Measurements from ENCODE around the gene USP32. TPM values are rescaled to one million over a fixed set of nuclear protein-coding genes. Genes with fewer than 3 reads are reported as not detected.

USP32 gene
- total and polyA plus RNA-seq, 2 donors (not counting 3 experiments of a cell fraction or from before 2014, with no cell fraction given), result 15.7 to 52.9 TPM

DNA sequence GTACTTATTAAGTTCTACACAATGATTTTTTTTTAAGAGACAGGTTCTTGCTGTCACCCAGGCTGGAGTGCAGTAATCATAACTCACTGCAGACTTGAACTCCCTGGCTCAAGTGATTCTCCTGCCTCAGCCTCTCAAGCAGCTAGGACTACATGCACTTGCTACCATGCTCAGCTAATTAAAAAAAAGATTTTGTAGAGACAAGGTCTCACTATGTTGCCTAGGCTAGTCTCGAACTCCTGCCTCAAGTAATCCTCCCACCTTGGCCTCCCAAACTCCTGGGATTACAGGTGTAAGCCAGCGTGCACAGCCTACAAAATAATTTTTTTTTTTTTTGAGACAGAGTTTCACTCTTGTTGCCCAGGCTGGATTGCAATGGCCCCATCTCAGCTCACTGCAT, 22.2 kb downstream of the USP32 start:
- CTCF ChIA-PET, result no interaction called here
- H4K20me1 ChIP-seq (replicated peaks; ENCODE audit: control insufficient read depth, extremely low read depth, insufficient read depth, low read length), result no peaks in the 10 kb centered on the region
- FAIRE-seq, result no peak
- no peak overlapping the region for H3K4me3 ChIP-seq (replicated peaks in 1 of 3; ENCODE audit: insufficient read depth in 1 of 3, low read depth in 1 of 3, low read length in 3 of 3)
- TF ChIP-seq FOS (IDR thresholded peaks at IDR 0.05; ENCODE audit: borderline replicate concordance, insufficient read depth, low read length) (no peak), POLR2A (IDR thresholded peaks at IDR 0.05; ENCODE audit: low read depth, low read length) (no peak), JUN (IDR thresholded peaks at IDR 0.05; ENCODE audit: borderline replicate concordance, insufficient read depth, insufficient read length, low read depth) (no peak), EZH2 (IDR thresholded peaks at IDR 0.05; ENCODE audit: borderline replicate concordance, low read depth, low read length, severe bottlenecking) (no peak), GATA2 (IDR thresholded peaks at IDR 0.05; ENCODE audit: insufficient read depth, insufficient read length, low read depth, low read length) (no peak), MYC (IDR thresholded peaks at IDR 0.05; ENCODE audit: low read depth, low read length) (no peak), POLR2AphosphoS5 (IDR thresholded peaks at IDR 0.05; ENCODE audit: insufficient read depth, low read depth, low read length) (no peak)
- TF ChIP-seq, protein P1, sequence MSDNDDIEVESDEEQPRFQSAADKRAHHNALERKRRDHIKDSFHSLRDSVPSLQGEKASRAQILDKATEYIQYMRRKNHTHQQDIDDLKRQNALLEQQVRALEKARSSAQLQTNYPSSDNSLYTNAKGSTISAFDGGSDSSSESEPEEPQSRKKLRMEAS (IDR thresholded peaks at IDR 0.05; ENCODE audit: insufficient read depth, insufficient read length), result no peak
- TF ChIP-seq, protein P2, sequence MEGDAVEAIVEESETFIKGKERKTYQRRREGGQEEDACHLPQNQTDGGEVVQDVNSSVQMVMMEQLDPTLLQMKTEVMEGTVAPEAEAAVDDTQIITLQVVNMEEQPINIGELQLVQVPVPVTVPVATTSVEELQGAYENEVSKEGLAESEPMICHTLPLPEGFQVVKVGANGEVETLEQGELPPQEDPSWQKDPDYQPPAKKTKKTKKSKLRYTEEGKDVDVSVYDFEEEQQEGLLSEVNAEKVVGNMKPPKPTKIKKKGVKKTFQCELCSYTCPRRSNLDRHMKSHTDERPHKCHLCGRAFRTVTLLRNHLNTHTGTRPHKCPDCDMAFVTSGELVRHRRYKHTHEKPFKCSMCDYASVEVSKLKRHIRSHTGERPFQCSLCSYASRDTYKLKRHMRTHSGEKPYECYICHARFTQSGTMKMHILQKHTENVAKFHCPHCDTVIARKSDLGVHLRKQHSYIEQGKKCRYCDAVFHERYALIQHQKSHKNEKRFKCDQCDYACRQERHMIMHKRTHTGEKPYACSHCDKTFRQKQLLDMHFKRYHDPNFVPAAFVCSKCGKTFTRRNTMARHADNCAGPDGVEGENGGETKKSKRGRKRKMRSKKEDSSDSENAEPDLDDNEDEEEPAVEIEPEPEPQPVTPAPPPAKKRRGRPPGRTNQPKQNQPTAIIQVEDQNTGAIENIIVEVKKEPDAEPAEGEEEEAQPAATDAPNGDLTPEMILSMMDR (IDR thresholded peaks at IDR 0.05; ENCODE audit: extremely low read depth in 1 of 2, insufficient read depth in 1 of 2, low read depth in 1 of 2, low read length in 2 of 2), result no peak
- no peak overlapping the region for H3K9ac ChIP-seq (replicated peaks; ENCODE audit: extremely low read depth, insufficient read depth, low read length)
- no peaks in the 10 kb centered on the region for H3K4me1 ChIP-seq (ENCODE audit: control insufficient read depth, extremely low read depth, insufficient read depth, low read length)
- H2AFZ ChIP-seq (ENCODE audit: low read depth, low read length), result no peak overlapping the region
- no TSS peak for BruUV-seq (replicated peaks)
- dilution Hi-C loops (cut with MboI; ENCODE audit: extremely low pct_ligation_motif_present, low sequenced_read_pairs), result no loop called here
- H3K36me3 ChIP-seq (ENCODE audit: control insufficient read depth in 2 of 2, extremely low read depth in 1 of 2, insufficient read depth in 2 of 2, low read length in 2 of 2), result no peaks in the 10 kb centered on the region
- no peaks in the 10 kb centered on the region for H3K9me3 ChIP-seq (replicated peaks; ENCODE audit: control insufficient read depth, insufficient read depth, low read length)
- H3K9me1 ChIP-seq (replicated peaks; ENCODE audit: control insufficient read depth, extremely low read depth, insufficient read depth, low read length), result no peaks in the 10 kb centered on the region
- peaks cover 24% of the 10 kb centered on the region for H3K79me2 ChIP-seq (ENCODE audit: control insufficient read depth, insufficient read depth, low read length)
- H3K4me2 ChIP-seq (ENCODE audit: insufficient read depth, low read length), result no peak overlapping the region
- no peak for DNase-seq (ENCODE audit: low read depth, low spot score)
- POLR2A ChIA-PET, result no interaction called here
- H3K27me3 ChIP-seq (ENCODE audit: control insufficient read depth in 2 of 2, insufficient read depth in 2 of 2, low read length in 2 of 2), result no peaks in the 10 kb centered on the region
- no peak overlapping the region for H3K27ac ChIP-seq (ENCODE audit: insufficient read depth, low read depth, low read length)
- intact Hi-C loops (cut with micrococcal nuclease), result no loop called here

Measured in endothelial cell of umbilical vein (primary cell).